Measurements from ENCODE around the gene BUB1B. TPM values are rescaled to one million over a fixed set of nuclear protein-coding genes. Genes with fewer than 3 reads are reported as not detected.

BUB1B gene
- total and polyA plus RNA-seq, 4 donors: 0.08 to 31.1 (median 0.84) TPM

- Histone ChIP-seq H3K27me3 (ENCODE audit: control insufficient read depth in 4 of 4, insufficient read depth in 4 of 4, low read length in 3 of 4) (no peaks in the 10 kb centered on the region), H3K36me3 (ENCODE audit: control insufficient read depth in 4 of 4, insufficient read depth in 3 of 4, low read depth in 1 of 4, low read length in 3 of 4) (no peaks in the 10 kb centered on the region), H3K27ac (ENCODE audit: low read depth in 1 of 2, low read length in 2 of 2) (no peak overlapping the region), H3K4me3 (ENCODE audit: low read depth in 1 of 3, low read length in 3 of 3) (no peak overlapping the region), H3K9me3 (ENCODE audit: control insufficient read depth in 4 of 4, low read length in 3 of 4) (no peaks in the 10 kb centered on the region), H3K4me1 (ENCODE audit: control insufficient read depth in 4 of 4, insufficient read depth in 4 of 4, low read length in 3 of 4) (peaks cover 2 to 3% (median 3%) of the 10 kb centered on the region in 4 donors), H3K9ac (ENCODE audit: low read depth in 1 of 2, low read length in 2 of 2) (no peak overlapping the region)
- no peak for DNase-seq (ENCODE audit: low spot score)
- 94% methylated on average over 12 of the region's 12 CpGs for WGBS
- TF ChIP-seq FOXA1 (IDR thresholded peaks at IDR 0.05): no peak
Measured at GRCh38 chr15:40247406-40247971, 86.6 kb downstream of the BUB1B start.

- Histone ChIP-seq H3K27me3 (ENCODE audit: control insufficient read depth in 4 of 4, insufficient read depth in 4 of 4, low read length in 3 of 4) (no peaks in the 10 kb centered on the region), H3K4me1 (ENCODE audit: control insufficient read depth in 4 of 4, insufficient read depth in 4 of 4, low read length in 3 of 4) (peaks cover 6 to 10% (median 10%) of the 10 kb centered on the region in 4 donors), H3K4me3 (ENCODE audit: low read depth in 1 of 3, low read length in 3 of 3) (no peak overlapping the region), H3K27ac (ENCODE audit: low read depth in 1 of 2, low read length in 2 of 2) (no peak overlapping the region), H3K36me3 (ENCODE audit: control insufficient read depth in 4 of 4, insufficient read depth in 3 of 4, low read depth in 1 of 4, low read length in 3 of 4) (no peaks in the 10 kb centered on the region), H3K9me3 (ENCODE audit: control insufficient read depth in 4 of 4, low read length in 3 of 4) (no peaks in the 10 kb centered on the region), H3K9ac (ENCODE audit: low read depth in 1 of 2, low read length in 2 of 2) (no peak overlapping the region)
- no peak for DNase-seq (ENCODE audit: low spot score)
- 94% methylated on average over 17 of the region's 17 CpGs for WGBS
- TF ChIP-seq RAD21 (IDR thresholded peaks at IDR 0.05) (no peak), ZBTB33 (IDR thresholded peaks at IDR 0.05) (no peak), HNF4A (conservative IDR thresholded peaks at IDR 0.05) (no peak), GABPA (IDR thresholded peaks at IDR 0.05 in 1 of 2, conservative IDR thresholded peaks at IDR 0.05 in 1 of 2) (no peak), CTCF (IDR thresholded peaks at IDR 0.05; ENCODE audit: low read depth, low read length, missing input control) (no peak), HNF4G (IDR thresholded peaks at IDR 0.05) (no peak), FOXA1 (IDR thresholded peaks at IDR 0.05) (no peak), TAF1 (conservative IDR thresholded peaks at IDR 0.05) (no peak), YY1 (IDR thresholded peaks at IDR 0.05) (no peak), RXRA (IDR thresholded peaks at IDR 0.05) (no peak), REST (IDR thresholded peaks at IDR 0.05) (no peak)
Measured at GRCh38 chr15:40248006-40248783, 87.3 kb downstream of the BUB1B start.
